ENCODE measurements around the gene PHKA2. TPM values are rescaled to one million over a fixed set of nuclear protein-coding genes. Genes with fewer than 3 reads are reported as not detected.

Gene PHKA2
- total and polyA plus RNA-seq, 2 of the 4 experiments (the other 2 are of a cell fraction) = 10.0 to 21.5 TPM

DNA sequence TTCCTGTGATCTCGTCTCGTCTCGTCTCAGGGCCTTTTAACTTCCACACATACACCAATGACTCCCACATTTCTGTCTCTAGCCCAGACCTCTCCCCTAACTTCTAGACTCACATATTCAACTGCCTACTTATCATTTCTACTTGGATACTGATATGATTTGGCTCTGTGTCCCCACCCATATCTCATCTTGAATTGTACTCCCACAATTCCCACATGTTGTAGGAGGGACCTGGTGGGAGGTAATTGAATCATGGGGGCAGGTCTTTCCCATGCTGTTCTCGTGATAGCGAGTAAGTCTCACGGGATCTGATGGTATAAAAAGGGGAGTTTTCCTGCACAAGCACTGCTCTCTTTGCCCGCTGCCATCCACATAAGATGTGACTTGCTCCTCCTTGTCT, 8.9 kb downstream of the PHKA2 start:
- H3K36me3 ChIP-seq (ENCODE audit: control insufficient read depth, insufficient read depth, low read length) = no peaks in the 10 kb centered on the region
- no peaks in the 10 kb centered on the region for H4K20me1 ChIP-seq (ENCODE audit: insufficient read depth, low read length)
- no peak overlapping the region for H3K4me3 ChIP-seq (ENCODE audit: insufficient read depth, low read depth, low read length)
- intact Hi-C loops (cut with micrococcal nuclease) = no loop called here
- no peaks in the 10 kb centered on the region for H3K27me3 ChIP-seq (ENCODE audit: control insufficient read depth, insufficient read depth, low read length)
- H3K4ac ChIP-seq (ENCODE audit: low read depth, low read length) = no peak overlapping the region
- POLR2A ChIA-PET (ENCODE audit: unreplicated experiment) = no interaction called here
- TF ChIP-seq, protein P1, sequence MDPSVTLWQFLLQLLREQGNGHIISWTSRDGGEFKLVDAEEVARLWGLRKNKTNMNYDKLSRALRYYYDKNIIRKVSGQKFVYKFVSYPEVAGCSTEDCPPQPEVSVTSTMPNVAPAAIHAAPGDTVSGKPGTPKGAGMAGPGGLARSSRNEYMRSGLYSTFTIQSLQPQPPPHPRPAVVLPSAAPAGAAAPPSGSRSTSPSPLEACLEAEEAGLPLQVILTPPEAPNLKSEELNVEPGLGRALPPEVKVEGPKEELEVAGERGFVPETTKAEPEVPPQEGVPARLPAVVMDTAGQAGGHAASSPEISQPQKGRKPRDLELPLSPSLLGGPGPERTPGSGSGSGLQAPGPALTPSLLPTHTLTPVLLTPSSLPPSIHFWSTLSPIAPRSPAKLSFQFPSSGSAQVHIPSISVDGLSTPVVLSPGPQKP (IDR thresholded peaks at IDR 0.05; ENCODE audit: borderline replicate concordance, low read depth, low read length) = no peak
- no peak for TF ChIP-seq FOS (IDR thresholded peaks at IDR 0.05; ENCODE audit: low read depth, low read length)
- no peak for TF ChIP-seq RFX5 (IDR thresholded peaks at IDR 0.05; ENCODE audit: low read depth, low read length)
- no peak for TF ChIP-seq MAFK (IDR thresholded peaks at IDR 0.05; ENCODE audit: low read depth, low read length)
- TF ChIP-seq POLR2A (IDR thresholded peaks at IDR 0.05; ENCODE audit: low read depth, low read length) = no peak
- no peak for TF ChIP-seq SMC3 (IDR thresholded peaks at IDR 0.05; ENCODE audit: low read depth, low read length)
- TF ChIP-seq MXI1 (IDR thresholded peaks at IDR 0.05; ENCODE audit: borderline replicate concordance, low read depth, low read length) = no peak
- no peak for TF ChIP-seq NFE2L2 (IDR thresholded peaks at IDR 0.05; ENCODE audit: low read depth, low read length)
- no peak for TF ChIP-seq CEBPB (IDR thresholded peaks at IDR 0.05; ENCODE audit: low read depth, low read length)
- no peak for TF ChIP-seq MAZ (IDR thresholded peaks at IDR 0.05; ENCODE audit: borderline replicate concordance, low read depth, low read length)
- TF ChIP-seq RAD21 (IDR thresholded peaks at IDR 0.05; ENCODE audit: low read length) = no peak
- TF ChIP-seq BHLHE40 (IDR thresholded peaks at IDR 0.05; ENCODE audit: low read depth, low read length) = no peak
- TF ChIP-seq RCOR1 (IDR thresholded peaks at IDR 0.05; ENCODE audit: insufficient replicate concordance, low read length) = no peak
- TF ChIP-seq USF2 (IDR thresholded peaks at IDR 0.05; ENCODE audit: low read depth, low read length) = no peak
- no peak for TF ChIP-seq CHD1 (IDR thresholded peaks at IDR 0.05; ENCODE audit: low read depth, low read length)
- TF ChIP-seq, protein P2, sequence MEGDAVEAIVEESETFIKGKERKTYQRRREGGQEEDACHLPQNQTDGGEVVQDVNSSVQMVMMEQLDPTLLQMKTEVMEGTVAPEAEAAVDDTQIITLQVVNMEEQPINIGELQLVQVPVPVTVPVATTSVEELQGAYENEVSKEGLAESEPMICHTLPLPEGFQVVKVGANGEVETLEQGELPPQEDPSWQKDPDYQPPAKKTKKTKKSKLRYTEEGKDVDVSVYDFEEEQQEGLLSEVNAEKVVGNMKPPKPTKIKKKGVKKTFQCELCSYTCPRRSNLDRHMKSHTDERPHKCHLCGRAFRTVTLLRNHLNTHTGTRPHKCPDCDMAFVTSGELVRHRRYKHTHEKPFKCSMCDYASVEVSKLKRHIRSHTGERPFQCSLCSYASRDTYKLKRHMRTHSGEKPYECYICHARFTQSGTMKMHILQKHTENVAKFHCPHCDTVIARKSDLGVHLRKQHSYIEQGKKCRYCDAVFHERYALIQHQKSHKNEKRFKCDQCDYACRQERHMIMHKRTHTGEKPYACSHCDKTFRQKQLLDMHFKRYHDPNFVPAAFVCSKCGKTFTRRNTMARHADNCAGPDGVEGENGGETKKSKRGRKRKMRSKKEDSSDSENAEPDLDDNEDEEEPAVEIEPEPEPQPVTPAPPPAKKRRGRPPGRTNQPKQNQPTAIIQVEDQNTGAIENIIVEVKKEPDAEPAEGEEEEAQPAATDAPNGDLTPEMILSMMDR (conservative IDR thresholded peaks at IDR 0.05; ENCODE audit: low read depth, low read length) = no peak
- no peaks in the 10 kb centered on the region for H3K9me1 ChIP-seq (ENCODE audit: insufficient read depth, low read length)
- no peak overlapping the region for H2BK120ac ChIP-seq (ENCODE audit: low read depth, low read length)
- ATAC-seq (ENCODE audit: low read depth) (no peak), DNase-seq (no peak)
- no peak overlapping the region for H3K18ac ChIP-seq (ENCODE audit: low read depth, low read length)
- no peak overlapping the region for H3K27ac ChIP-seq (ENCODE audit: insufficient read depth, low read length)
- no peaks in the 10 kb centered on the region for H3K9me3 ChIP-seq (ENCODE audit: control insufficient read depth, insufficient read depth, low read length)
- H3K14ac ChIP-seq (replicated peaks; ENCODE audit: low read depth, low read length) = no peak overlapping the region
- H2BK5ac ChIP-seq (ENCODE audit: low read depth, low read length, poor library complexity, severe bottlenecking) = no peak overlapping the region
- H2BK20ac ChIP-seq (ENCODE audit: low read depth, low read length) = no peak overlapping the region
- WGBS, 2 experiments (ENCODE audit: extremely low coverage in 2 of 2, insufficient read length in 1 of 2) = 72% methylated on average over 2 of the region's 7 CpGs; no CpG with 5 or more reads in 1 of the 2 experiments
- H3K79me1 ChIP-seq (ENCODE audit: low read depth in 1 of 2, low read length in 2 of 2) = peaks cover 0 to 5% of the 10 kb centered on the region in 2 experiments; a peak in 1 of 4 replicates
- H2AK9ac ChIP-seq (replicated peaks; ENCODE audit: low read depth, low read length, poor library complexity) = no peak overlapping the region
- CTCF ChIA-PET = no interaction called here
- no peak overlapping the region for H2AK5ac ChIP-seq (ENCODE audit: low read depth, low read length)
- H3K56ac ChIP-seq (ENCODE audit: extremely low read depth, insufficient read depth, low read length) = no peak overlapping the region
- H3K4me2 ChIP-seq (ENCODE audit: low read depth, low read length) = no peak overlapping the region
- H3K23ac ChIP-seq (ENCODE audit: low read depth, low read length) = no peak overlapping the region
- dilution Hi-C loops (cut with HindIII; ENCODE audit: low sequenced_read_pairs, unreplicated experiment) = no loop called here
- H3K4me1 ChIP-seq (ENCODE audit: control insufficient read depth, insufficient read depth, low read length) = no peaks in the 10 kb centered on the region
- no peak overlapping the region for H4K5ac ChIP-seq (ENCODE audit: low read depth, low read length)
- BruUV-seq (replicated peaks) = no TSS peak
- no peak overlapping the region for H2AFZ ChIP-seq (replicated peaks; ENCODE audit: low read length, poor library complexity)
- H3K9ac ChIP-seq (ENCODE audit: low read depth, low read length) = no peak overlapping the region
- H2BK15ac ChIP-seq (ENCODE audit: low read depth, low read length) = no peak overlapping the region
- in situ Hi-C loops (cut with MboI; ENCODE audit: low sequenced_read_pairs) = no loop called here
- no peak overlapping the region for H4K91ac ChIP-seq (ENCODE audit: insufficient read depth, low read depth, low read length)
- H4K8ac ChIP-seq (ENCODE audit: low read depth in 2 of 2, low read length in 2 of 2) = no peak overlapping the region
